Fibroblast of lung (primary cell): ENCODE data around the gene FAM174C.

ENCODE experiments used
- EZH2 ChIP-seq: IDR thresholded peaks from 2 replicates; pipeline ENCODE4 v1.5.1; 2012; ENCODE audit warnings: low read length, control low read depth, mild to moderate bottlenecking; ENCODE audit errors: missing control alignments
- TF ChIP-seq, protein P1 (sequence below), 2 donors: IDR thresholded peaks in 1 of 2; conservative IDR thresholded peaks in 1 of 2; 1 replicate in 1 of 2; 2 replicates in 1 of 2; pipeline ENCODE4 v1.5.1; 2011 to 2012; ENCODE audit warnings: low read length in 2 of 2, control low read depth in 1 of 2, inconsistent platforms in 1 of 2, low read depth in 1 of 2, mild to moderate bottlenecking in 1 of 2

DNA sequence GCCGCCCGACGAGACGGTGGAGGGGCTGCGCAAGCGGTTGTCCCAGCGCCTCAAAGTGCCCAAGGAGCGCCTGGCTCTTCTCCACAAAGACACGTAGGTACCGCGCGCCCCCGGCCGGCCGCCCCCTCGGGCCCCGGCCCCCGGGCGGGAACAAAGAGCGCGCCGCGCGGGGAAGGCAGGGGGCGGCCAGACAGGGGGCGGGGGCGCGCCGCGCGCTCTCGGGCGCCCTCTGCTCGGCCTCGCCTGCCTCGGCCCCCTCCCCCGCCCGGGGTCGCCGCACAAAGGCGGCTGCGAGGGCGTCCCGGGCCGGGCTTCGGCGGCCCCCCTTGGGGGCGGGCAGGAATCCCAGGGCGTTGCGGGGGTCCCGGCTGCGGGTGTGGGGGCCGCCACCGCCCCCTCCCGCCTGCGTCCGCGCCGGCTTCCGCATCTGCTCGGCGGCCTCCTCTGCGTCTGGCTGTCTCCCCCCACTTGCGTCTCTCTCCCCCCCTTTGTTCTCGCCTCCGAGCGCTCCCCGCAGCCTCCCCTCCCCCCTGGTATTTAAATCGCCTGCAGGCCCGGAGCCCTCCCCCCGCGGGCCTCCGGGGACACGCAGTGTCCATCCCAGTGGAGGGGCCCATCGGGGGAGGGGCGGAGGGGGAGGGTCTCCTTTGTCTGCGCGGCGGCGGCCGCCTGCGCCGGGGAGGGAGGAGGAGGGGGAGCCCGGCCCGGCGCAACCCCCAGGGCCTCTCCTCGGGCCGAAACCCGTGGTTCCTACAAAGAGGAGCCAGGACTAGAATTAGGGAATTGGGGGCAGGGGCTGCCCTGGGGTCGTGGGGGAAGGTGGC, 24.7 kb upstream of the FAM174C start:
- TF ChIP-seq, protein P1, sequence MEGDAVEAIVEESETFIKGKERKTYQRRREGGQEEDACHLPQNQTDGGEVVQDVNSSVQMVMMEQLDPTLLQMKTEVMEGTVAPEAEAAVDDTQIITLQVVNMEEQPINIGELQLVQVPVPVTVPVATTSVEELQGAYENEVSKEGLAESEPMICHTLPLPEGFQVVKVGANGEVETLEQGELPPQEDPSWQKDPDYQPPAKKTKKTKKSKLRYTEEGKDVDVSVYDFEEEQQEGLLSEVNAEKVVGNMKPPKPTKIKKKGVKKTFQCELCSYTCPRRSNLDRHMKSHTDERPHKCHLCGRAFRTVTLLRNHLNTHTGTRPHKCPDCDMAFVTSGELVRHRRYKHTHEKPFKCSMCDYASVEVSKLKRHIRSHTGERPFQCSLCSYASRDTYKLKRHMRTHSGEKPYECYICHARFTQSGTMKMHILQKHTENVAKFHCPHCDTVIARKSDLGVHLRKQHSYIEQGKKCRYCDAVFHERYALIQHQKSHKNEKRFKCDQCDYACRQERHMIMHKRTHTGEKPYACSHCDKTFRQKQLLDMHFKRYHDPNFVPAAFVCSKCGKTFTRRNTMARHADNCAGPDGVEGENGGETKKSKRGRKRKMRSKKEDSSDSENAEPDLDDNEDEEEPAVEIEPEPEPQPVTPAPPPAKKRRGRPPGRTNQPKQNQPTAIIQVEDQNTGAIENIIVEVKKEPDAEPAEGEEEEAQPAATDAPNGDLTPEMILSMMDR (conservative IDR thresholded peaks at IDR 0.05 in 1 of 2, IDR thresholded peaks at IDR 0.05 in 1 of 2; ENCODE audit: low read depth in 1 of 2, low read length in 2 of 2), result no peak
- no peak for TF ChIP-seq EZH2
